Left kidney (tissue), 2 donors: Measurements from ENCODE around the gene TSC1. TPM values are rescaled to one million over a fixed set of nuclear protein-coding genes. Genes with fewer than 3 reads are reported as not detected.

Experiments
- DNase-seq: peaks from one replicate; pipeline ENCODE4 v3.0.0-alpha.2; 2013
- polyA plus RNA-seq: library from polyadenylated mRNA; unstranded; fragments of 120-200 nt; gene quantifications from one replicate; pipeline ENCODE4 v1.2.1, GENCODE V29; 2013; ENCODE audit not compliant: insufficient read length

Gene TSC1
- polyA plus RNA-seq, 1 donor: 67.3 TPM

DNA sequence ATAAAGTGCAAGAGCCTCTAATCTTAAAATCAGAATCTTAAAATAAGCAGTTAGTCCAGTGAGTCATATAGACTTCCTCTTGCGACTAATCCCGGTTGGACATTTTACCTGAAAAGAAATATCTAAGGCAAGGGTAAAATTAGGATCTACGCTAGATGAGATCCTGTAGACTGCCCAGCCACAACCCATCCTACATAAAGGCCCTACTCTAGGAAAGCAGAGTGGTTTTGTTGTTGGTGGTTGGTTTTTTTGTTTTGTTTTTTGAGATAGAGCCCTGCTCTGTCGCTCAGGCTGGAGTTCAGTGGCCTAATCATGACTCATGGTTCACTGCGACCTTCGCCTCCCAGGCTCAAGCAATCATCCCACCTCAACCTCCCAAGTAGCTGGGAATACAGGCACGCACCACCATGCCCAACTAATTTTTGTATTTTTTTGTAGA, 6.9 kb downstream of the TSC1 start:
- DNase-seq: no peak

GRCh38 chr9:132935026-132935425, 9.4 kb downstream of the TSC1 start:
- DNase-seq: no peak

- no peak for DNase-seq
These were observed 13.2 kb downstream of the TSC1 start for GRCh38 chr9:132931178-132931735.

- no peak for DNase-seq
These were observed 16.7 kb downstream of the TSC1 start for GRCh38 chr9:132927704-132928103.

DNA sequence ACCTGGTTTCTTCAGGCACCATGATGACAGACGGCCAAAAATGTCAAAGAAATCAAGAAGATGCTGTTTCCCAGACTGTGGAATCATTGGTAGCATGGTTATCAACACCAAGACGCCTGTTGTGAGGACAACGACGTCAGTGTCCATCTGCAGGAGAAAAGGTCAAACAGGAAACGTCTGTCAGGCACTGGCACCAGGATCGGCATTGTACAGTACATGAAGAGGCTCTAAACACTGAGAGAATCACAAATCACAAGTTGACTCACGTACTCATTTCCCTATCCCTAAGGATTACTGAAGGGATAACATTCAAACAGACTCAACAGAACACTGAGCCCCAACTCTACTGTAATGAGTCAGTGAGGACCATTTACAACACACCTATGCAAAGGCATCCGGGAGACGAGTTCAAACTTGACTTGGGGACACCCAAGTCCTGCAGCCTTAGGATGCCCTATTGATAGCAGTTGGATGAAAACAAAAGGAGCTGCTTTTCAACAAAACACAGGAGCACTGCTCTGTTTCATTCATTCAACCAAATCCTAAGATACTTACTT, 21.0 kb downstream of the TSC1 start:
- no peak for DNase-seq

- DNase-seq: no peak
These were observed 24.7 kb downstream of the TSC1 start for GRCh38 chr9:132919614-132920268.

DNA sequence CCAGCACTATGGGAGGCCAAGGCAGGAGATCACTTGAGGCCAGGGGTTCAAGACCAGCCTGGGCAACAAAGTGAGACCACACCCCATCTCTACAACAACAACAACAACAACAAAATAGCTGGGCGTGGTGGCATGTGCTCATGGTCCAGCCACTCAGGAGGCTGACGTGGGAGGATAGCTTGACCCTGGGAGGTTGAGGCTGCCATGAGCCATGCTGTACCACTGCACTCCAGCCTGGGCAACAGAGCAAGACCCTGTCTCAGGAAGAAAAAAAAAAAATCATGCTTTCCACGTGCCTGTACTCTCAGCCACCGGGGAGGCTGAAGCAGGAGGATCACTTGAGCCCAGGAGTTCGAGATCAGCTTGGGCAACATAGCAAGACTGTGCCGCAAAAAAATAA, 29.5 kb downstream of the TSC1 start:
- DNase-seq: no peak

DNA sequence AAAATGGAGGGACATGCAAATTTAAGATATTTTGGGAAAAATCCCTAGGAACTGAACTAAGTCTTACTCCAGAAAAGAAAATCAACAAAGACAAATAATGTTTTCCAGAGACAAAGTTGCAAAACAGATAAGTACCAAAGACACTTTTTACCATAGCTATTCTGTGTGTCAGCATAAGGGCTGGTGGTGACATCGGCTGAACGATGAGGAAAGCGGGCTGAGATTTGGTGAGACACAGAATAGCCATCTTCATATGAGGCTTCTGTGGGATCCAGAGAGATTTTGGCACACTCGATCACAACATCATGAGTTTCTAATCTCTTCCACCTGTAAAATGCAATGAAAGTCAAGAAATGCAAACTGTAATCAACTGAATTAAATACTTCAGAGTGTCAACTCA, 32.3 kb downstream of the TSC1 start:
- no peak for DNase-seq

DNA sequence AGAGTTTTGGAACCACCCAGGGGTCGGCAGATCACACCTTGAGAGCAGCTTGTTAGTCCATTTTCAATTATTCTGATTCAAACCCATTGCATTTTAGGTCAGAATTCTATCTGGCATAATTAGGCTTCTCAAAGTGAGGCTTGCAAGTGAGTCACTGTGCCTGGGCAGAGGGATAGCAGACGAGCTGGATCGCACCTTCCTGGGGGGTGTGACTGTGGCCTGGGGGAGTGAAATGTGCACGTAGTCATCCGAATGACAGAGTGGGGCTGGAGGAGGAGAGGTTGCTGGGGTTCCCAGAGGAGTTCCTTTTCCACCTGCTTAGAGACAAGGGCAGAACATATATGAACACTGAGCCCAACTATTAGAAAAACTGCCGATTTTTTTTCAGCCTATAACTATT, 34.0 kb downstream of the TSC1 start:
- no peak for DNase-seq

DNA sequence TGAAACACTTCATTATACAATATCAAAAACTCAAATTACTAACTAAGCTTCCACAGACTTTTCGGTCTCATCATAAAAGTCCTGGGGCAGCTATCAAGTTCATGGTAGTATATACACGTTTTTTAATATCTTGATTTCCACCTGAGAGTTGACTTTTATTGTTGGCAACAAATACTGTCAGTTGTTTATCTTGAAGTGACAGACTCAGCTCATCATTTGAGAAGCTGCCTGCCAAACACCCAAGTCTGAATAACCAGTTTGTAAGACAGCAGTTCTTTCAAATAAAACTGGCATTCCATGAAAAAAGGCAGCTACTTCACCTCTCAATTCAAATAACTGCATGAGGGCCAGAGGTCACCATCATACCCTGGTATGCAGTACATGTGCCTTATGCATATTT, 35.1 kb downstream of the TSC1 start:
- DNase-seq: no peak

DNA sequence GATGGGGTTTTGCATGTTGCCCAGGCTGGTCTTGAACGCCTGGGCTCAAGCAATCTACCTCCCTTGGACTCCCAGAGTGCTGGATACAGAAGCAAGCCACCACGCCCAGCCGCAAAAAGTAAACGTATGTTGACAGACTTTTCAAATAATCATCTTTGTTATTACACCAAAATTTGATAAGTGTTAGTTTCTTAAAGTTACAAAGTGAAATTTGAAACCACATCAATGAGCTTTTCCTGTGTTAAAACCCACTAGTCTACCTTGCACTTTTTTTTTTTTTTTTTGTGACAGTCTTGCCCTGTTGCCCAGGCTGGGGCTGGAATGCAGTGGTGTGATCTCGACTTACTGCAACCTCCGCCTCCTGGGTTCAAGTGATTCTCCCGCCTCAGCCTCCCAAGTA, 35.8 kb downstream of the TSC1 start:
- DNase-seq: no peak

GRCh38 chr9:132905726-132906125, 38.7 kb downstream of the TSC1 start:
- DNase-seq: no peak

- DNase-seq: no peak
These were observed 40.6 kb downstream of the TSC1 start for GRCh38 chr9:132903574-132904492.

DNA sequence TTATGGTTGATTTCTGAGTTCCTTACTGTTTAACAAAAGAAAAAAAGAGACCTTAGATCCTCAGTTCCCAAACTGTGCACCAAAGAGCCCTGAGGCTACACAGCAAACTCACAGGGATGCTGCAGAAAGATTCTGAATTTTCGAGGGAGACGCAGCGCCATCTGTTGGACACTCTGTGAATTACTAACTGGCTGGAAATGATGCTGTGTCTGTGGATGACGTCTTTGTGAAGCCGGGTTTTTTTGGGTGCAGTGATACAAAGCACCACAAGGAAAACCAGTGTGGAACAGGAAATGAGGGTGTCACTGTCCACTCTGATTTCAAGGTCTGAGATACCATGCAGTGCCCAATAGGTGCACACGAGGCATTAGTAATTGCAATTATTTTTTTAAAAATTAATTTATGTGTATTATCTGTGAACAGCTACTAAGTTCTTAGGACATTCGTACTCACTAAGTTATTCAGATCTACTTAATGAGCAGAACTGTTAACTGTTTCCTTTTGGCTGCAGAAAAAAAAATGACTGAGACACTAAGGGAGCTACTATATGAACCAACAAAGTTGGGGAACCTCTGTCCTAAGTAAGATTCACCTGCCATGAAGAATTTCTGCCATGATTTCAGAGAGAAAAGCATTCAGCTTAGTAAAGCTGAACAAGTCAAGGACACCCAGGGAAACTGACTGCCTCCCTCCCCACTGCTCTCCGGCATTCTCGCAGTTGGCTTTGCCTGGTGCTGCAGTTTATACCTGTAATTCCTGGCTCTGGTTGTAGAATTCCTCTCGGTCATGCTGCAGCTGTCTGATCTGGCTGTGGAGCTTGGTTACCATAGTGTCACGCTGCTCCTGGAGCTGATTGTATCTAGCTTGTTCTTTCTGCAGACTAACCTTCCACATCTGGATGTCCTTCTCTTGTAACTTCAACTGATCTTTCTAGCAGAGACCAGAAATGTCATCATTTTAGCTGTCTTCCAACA, 42.3 kb downstream of the TSC1 start:
- peak; percentile 75 for DNase-seq

GRCh38 chr9:132898051-132898450, 46.4 kb downstream of the TSC1 start:
- DNase-seq: no peak

GRCh38 chr9:132896906-132897305, 47.5 kb downstream of the TSC1 start:
- DNase-seq: no peak

DNA sequence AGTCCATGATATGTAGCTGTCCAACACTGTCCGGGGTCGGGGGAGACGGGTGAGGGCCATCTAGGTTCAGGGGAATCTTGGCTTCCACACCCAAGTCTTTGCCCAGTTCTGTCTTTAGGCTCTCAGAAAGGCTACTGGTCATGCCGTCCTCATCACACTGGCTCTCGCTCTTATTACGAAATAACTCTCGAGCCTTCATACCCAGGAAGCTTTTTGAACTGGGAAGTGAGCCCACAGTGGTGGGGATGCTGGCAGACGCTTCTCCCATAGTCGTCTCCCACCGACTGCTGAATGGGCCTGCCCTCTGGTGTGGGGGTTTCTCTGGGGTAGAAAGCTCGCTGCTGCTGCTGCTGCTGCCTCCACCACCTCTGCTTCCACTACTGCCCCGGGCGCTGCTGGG, 48.2 kb downstream of the TSC1 start:
- no peak for DNase-seq

- no peak for DNase-seq
These were observed 49.3 kb downstream of the TSC1 start for GRCh38 chr9:132894862-132895835.

GRCh38 chr9:132894346-132894745, 50.1 kb downstream of the TSC1 start:
- DNase-seq: no peak

GRCh38 chr9:132892400-132892799, 52.0 kb downstream of the TSC1 start:
- DNase-seq: no peak
